NCI-H1436 treated with DMSO at 0.1 percent for 48 hours (cell line): ENCODE results near the gene G2E3.
A peak's percentile ranks its signal among the peaks of the same experiment; 100 is the strongest.
"Not testable (repeated sequence)": the region's sequence is repeated elsewhere in the genome, so short reads cannot be mapped to it uniquely, and the experiment has no call there.

Experiments
- DNase-seq: peaks from one replicate; lab custom pipeline; 2025; lab: John Stamatoyannopoulos, UW

G2E3 gene

GRCh38 chr14:30558675-30559555, at the start of gene G2E3:
TSS of gene G2E3 (plus strand) at chr14:30559158. CDS start at chr14:30581080, 21,922 bp downstream.
- DNase-seq = peak; percentile 54

GRCh38 chr14:30517737-30518136, 41.2 kb upstream of the G2E3 start:
- DNase-seq = no peak

DNA sequence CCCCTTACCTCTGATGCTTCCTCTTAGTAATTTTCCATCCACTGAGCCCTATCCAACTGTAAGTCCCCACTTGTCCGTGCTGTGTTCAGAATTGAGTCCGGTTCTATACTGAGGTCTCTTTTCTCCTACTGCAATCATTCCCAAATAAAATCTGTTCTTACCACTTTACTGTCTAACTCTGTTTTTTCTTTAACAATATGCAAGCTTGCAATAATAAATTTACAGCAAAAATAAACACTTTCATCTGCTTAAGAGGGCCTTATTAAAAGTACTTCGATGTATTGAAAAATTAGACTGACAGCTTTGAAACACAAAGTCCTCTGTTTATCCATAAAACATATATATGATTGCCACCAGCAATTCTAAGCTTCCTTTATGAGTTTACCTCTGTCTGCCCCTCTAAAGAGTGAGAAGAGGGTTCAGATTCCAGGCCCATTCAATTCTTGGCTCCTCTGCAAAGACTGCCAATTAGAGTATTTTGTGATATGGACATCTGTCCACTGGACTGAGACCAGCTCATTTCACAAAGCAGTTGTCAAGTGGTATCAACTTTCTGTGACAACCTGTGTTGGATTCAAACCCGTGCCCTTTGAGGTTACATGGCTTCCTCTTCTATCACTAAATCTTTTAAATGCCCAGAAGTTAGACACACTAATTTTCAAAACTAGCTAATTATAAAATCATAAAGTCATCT, 39.9 kb upstream of the G2E3 start:
- DNase-seq = no peak

DNA sequence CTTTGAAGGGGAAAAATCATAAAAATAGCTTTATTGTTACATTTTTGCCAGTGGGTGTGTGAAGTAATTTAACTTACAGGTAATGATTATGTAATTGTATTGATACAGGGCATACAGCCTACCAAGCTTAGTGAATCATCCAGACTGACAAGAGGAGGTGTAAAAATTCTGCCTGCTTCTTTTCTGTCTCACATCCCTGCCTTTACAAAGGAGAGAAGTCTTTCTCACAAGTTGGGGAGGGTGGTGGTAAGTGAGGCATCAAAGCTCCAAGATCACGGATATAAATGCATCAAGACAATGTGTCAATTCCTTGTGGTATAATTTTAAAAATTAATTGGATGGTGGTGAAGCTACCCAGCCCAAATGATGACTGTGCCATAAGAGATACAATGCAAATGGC, 39.0 kb upstream of the G2E3 start:
- no peak for DNase-seq

- no peak for DNase-seq
These were observed 38.4 kb upstream of the G2E3 start for GRCh38 chr14:30520536-30520935.

- DNase-seq = peak; percentile 48
These were observed 36.8 kb upstream of the G2E3 start for GRCh38 chr14:30521899-30522736.

GRCh38 chr14:30525833-30526232, 33.1 kb upstream of the G2E3 start:
- no peak for DNase-seq

GRCh38 chr14:30527196-30527595, 31.8 kb upstream of the G2E3 start:
- no peak for DNase-seq

GRCh38 chr14:30528119-30528518, 30.8 kb upstream of the G2E3 start:
- DNase-seq = no peak

DNA sequence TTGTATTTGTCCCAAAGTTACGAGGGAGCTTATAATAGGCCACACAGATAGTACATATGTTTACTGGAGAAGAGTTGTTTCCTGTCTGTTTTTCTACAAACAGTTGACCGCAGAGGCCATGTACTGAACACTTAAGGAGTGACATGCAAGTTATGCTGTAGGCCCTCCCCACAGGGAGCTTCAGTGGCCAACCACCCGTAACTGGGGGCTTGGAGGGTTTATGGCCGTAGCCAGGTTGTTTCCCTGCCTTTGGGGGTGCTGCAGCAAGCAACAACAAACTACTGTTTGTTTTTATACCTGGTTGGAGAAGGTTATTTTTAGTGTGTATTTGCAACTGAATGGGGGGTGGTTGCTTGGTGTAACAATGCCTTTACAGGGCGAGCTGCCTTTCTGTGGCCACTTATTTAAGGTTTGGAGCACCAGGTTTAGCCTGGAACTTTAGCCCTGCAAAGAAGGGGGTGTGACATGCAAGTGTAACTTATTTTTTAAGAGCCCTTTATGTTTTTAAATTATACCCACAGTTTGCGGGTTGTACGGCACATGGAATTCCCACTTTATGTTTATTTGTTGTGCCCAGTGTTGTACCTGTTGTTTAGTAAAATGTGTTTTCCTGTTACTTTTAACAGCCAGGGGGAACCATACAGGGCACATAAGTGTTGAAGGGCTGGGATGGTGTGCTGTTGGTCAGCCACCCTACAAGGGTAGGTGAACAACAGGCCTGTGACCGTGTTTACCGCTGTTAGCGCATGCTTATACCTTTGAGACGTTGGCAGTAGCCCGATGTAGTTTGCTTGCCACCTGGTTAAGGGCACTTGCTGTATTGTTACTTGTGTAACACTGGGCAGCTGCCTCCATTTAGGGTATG, 29.9 kb upstream of the G2E3 start:
- DNase-seq = no peak

- no peak for DNase-seq
These were observed 26.7 kb upstream of the G2E3 start for GRCh38 chr14:30532264-30532663.

DNA sequence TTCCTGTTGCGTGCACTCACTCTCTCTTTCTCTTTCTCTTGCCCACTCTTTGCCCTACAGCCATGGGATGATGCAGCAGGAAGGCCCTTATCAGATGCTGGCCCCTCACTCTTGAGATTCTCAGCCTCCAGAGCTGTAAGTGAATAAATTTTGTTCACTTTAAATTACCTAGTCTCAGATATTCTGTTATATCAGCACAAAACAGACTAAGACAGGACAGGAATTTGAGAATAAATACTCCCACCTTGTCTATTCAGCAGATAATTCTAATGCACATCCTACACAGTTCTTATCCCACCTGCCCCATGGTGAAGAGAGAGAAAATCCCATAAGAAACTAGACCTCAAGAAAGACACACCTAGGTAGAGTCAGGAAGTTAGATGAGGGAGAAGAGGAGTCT, 25.8 kb upstream of the G2E3 start:
- DNase-seq = no peak

- no peak for DNase-seq
These were observed 17.6 kb upstream of the G2E3 start for GRCh38 chr14:30541318-30541717.

DNA sequence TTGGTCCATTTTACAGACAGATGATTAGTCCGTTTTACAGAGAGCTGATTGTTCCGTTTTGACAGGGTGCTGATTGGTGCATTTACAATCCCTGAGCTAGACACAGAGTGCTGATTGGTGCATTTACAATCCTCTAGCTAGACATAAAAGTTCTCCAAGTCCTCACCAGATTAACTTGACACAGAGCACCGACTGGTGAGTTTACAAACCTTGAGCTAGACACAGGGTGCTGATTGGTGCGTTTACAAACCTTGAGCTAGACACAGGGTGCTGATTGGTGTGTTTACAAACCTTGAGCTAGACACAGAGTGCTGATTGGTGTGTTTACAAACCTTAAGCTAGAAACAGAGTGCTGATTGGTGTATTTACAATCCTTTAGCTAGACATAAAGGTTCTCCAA, 12.2 kb upstream of the G2E3 start:
- DNase-seq = not testable (repeated sequence)

GRCh38 chr14:30547388-30548048, 11.4 kb upstream of the G2E3 start:
- no peak for DNase-seq

- no peak for DNase-seq
These were observed 8.6 kb upstream of the G2E3 start for GRCh38 chr14:30550335-30550734.

DNA sequence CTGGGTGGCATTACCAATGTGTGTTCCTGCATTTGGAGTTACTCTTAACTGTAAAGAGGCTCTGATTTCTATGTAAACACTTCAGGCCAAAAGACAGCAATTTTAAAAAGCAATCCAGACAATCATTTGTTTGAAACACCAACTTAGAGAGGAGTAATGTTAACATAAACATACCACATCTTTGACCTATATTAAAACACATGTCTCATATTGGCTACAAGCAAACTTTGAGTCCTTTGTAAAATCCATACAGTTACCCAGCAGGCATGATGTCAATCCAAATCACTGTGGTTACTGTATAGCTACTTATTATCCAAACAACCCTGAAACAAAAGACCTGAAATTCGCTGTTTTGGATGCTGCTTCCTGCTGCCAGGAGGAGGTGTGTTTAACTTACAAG, 7.5 kb upstream of the G2E3 start:
- peak; percentile 52 for DNase-seq

DNA sequence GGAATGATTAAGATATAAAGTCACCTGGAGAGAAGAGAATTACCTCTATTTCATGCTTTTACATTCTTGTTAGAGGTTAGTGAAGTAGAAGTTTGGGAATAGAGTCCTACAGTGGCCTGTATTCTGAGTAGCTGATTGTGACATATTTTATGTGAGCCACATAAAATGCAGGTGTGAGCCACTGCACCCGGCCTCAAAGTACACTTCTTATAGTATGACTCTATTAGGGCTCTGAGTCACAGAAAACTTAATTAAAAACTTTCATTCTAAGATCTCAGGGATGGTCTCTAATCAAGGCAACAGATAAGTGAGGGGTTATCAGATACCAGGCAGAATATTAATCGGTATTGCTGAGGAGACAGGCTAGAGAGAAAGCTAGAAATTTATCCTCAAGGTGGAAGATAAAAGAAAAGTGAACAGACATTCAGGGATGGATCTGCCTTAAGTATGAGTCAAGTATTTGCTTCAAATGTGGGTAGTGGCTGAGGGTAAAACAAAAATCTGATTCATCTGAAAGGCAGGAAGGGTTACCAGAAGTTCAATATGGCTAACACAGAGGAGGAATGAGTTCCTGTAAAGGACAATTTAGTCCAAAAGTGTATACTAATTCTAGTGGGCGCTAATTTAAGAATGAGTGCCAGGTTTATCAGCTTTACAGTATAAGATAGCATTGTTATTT, 5.5 kb upstream of the G2E3 start:
- no peak for DNase-seq

- DNase-seq = no peak
These were observed 640 bp upstream of the G2E3 start for GRCh38 chr14:30558362-30558674.

DNA sequence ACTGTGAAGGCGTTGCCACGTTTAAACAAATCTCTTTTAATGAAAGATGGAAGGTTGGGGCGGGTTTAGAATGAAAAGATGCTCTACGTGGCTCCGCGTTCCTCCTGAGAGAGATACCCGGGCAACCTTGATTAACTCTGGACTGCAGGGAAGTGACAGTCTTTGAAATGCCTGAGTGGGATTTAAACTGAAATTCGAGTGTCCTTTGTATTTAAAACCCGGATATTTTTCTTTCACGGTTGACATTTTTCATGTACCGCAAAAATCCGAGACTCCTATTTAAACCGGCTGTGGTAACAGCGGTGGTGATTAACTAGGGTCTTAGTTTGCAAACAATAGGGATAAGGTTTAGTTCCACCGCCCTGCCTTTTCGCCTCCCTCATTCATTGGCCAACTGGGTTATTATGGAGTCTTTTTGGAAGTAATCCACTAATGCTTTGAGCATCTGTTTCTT, 707 bp downstream of the G2E3 start:
- DNase-seq = no peak
